Subcutaneous adipose tissue (tissue), 4 donors: ENCODE measurements around the gene SLAMF6. TPM values are rescaled to one million over a fixed set of nuclear protein-coding genes. Genes with fewer than 3 reads are reported as not detected.

Experiments used
- CTCF ChIP-seq: fragments of 450-650 bp; IDR thresholded peaks from one replicate; pipeline ENCODE4 v1.5.1; 2016; ENCODE audit warnings: low read depth, mild to moderate bottlenecking, control low read depth, antibody characterized with exemption, moderate library complexity
- total RNA-seq, 4 donors: library from RNA; depleted of rRNA; stranded (reverse); fragments of >200 nt; gene quantifications; one replicate each; pipeline ENCODE4 v1.1.0, GENCODE V29; 2016

SLAMF6 gene
- total RNA-seq, 4 donors from 2014 or later = 0.65 to 7.0 (median 1.7) TPM

GRCh38 chr1:160467576-160467975 is 55.5 kb downstream of the SLAMF6 start:
- no peak for TF ChIP-seq CTCF

- no peak for TF ChIP-seq CTCF
Measured at GRCh38 chr1:160466961-160467360, 56.1 kb downstream of the SLAMF6 start.

- TF ChIP-seq CTCF = no peak
Measured at GRCh38 chr1:160465123-160465522, 57.9 kb downstream of the SLAMF6 start.

GRCh38 chr1:160460683-160461287 is 62.3 kb downstream of the SLAMF6 start:
- no peak for TF ChIP-seq CTCF

- TF ChIP-seq CTCF = no peak
Measured at GRCh38 chr1:160460214-160460642, 62.8 kb downstream of the SLAMF6 start.

- no peak for TF ChIP-seq CTCF
Measured at GRCh38 chr1:160459687-160460086, 63.4 kb downstream of the SLAMF6 start.

- TF ChIP-seq CTCF = no peak
Measured at GRCh38 chr1:160459056-160459455, 64.0 kb downstream of the SLAMF6 start.
